WTC11 (cell line): Measurements from ENCODE around the gene GNA12. TPM values are rescaled to one million over a fixed set of nuclear protein-coding genes. Genes with fewer than 3 reads are reported as not detected.

Experiments
- ATAC-seq: fragments of 200-7000 bp; cut with Tn5 transposase; 2 replicates; pipeline ENCODE4 v1.10.0; 2021; ENCODE audit warnings: mild to moderate bottlenecking, moderate library complexity
- CTCF ChIA-PET: fragments of 300-600 bp; sonication (Branson Sonifier 250); formaldehyde crosslinking; loops from one replicate; lab custom pipeline; 2021; ENCODE audit warnings: antibody characterized with exemption; lab: Charles Lee
- POLR2A ChIA-PET: fragments of 350-600 bp; sonication (Branson Sonifier 250); formaldehyde crosslinking; loops from one replicate; lab custom pipeline; 2021; ENCODE audit warnings: antibody characterized with exemption; lab: Charles Lee
- DNase-seq: peaks from one replicate; pipeline ENCODE4 v3.0.0; 2021; ENCODE audit warnings: low spot score
- H3K27ac Mint-ChIP-seq: 2 replicates; pipeline ENCODE4 v1.8.0; 2021; ENCODE audit warnings: mixed read lengths
- H3K27me3 Mint-ChIP-seq: 2 replicates; pipeline ENCODE4 v1.8.0; 2021; ENCODE audit warnings: low read depth, mild to moderate bottlenecking, moderate library complexity, mixed read lengths
- H3K36me3 Mint-ChIP-seq: 2 replicates; pipeline ENCODE4 v1.8.0; 2021; ENCODE audit warnings: mixed read lengths
- H3K4me1 Mint-ChIP-seq: 2 replicates; pipeline ENCODE4 v1.8.0; 2022; ENCODE audit warnings: mixed read lengths
- H3K4me3 Mint-ChIP-seq: 2 replicates; pipeline ENCODE4 v1.8.0; 2021; ENCODE audit warnings: mild to moderate bottlenecking, moderate library complexity, mixed read lengths
- H3K9me3 Mint-ChIP-seq: 2 replicates; pipeline ENCODE4 v1.8.0; 2021; ENCODE audit warnings: mixed read lengths
- CBFB ChIP-seq: sonication (generic); formaldehyde crosslinking; IDR thresholded peaks from 2 replicates; pipeline ENCODE4 v1.8.1; 2022; ENCODE audit warnings: mild to moderate bottlenecking, low read depth, missing genetic modification reagents
- ESRRA ChIP-seq: sonication (generic); formaldehyde crosslinking; IDR thresholded peaks from 2 replicates; pipeline ENCODE4 v1.8.1; 2022; ENCODE audit warnings: mild to moderate bottlenecking, missing genetic modification reagents, borderline replicate concordance
- FOXK1 ChIP-seq: sonication (generic); formaldehyde crosslinking; IDR thresholded peaks from 2 replicates; pipeline ENCODE4 v1.8.0; 2022; ENCODE audit warnings: mild to moderate bottlenecking, moderate library complexity, missing genetic modification reagents
- GABPB1 ChIP-seq: sonication (generic); formaldehyde crosslinking; IDR thresholded peaks from 2 replicates; pipeline ENCODE4 v1.8.1; 2023; ENCODE audit warnings: mild to moderate bottlenecking, missing genetic modification reagents
- GTF2I ChIP-seq: fragments of 250-450 bp; sonication (Bioruptor Pico); conservative IDR thresholded peaks from 2 replicates; pipeline ENCODE4 v1.4.0; 2021; ENCODE audit warnings: mild to moderate bottlenecking
- NFE2L1 ChIP-seq: sonication (generic); formaldehyde crosslinking; IDR thresholded peaks from 2 replicates; pipeline ENCODE4 v1.8.1; 2023; ENCODE audit warnings: missing genetic modification reagents
- NR3C1 ChIP-seq: sonication (generic); formaldehyde crosslinking; conservative IDR thresholded peaks from 2 replicates; pipeline ENCODE4 v1.8.1; 2023; ENCODE audit warnings: low read depth, mild to moderate bottlenecking, missing genetic modification reagents
- SMAD4 ChIP-seq: sonication (generic); formaldehyde crosslinking; IDR thresholded peaks from 2 replicates; pipeline ENCODE4 v1.8.0; 2022; ENCODE audit warnings: mild to moderate bottlenecking, missing genetic modification reagents
- TP53 ChIP-seq: sonication (generic); formaldehyde crosslinking; IDR thresholded peaks from 2 replicates; pipeline ENCODE4 v1.8.1; 2023; ENCODE audit warnings: mild to moderate bottlenecking, missing genetic modification reagents
- ZMAT4 ChIP-seq: fragments of 250-450 bp; sonication (Bioruptor Pico); IDR thresholded peaks from 2 replicates; pipeline ENCODE4 v1.9.0; 2021; ENCODE audit warnings: mild to moderate bottlenecking
- ZNF121 ChIP-seq: sonication (generic); formaldehyde crosslinking; IDR thresholded peaks from 2 replicates; pipeline ENCODE4 v1.8.0; 2023; ENCODE audit warnings: missing genetic modification reagents
- total RNA-seq: library from RNA; stranded (reverse); gene quantifications from 3 replicates; pipeline ENCODE4 v1.2.3, GENCODE V29; 2021
- TF ChIP-seq, protein P1 (sequence below): fragments of 250-450 bp; sonication (Bioruptor Pico); IDR thresholded peaks from 2 replicates; pipeline ENCODE4 v1.9.0; 2021; ENCODE audit warnings: mild to moderate bottlenecking, borderline replicate concordance
- TF ChIP-seq, protein P2 (sequence below): sonication (generic); formaldehyde crosslinking; IDR thresholded peaks from 2 replicates; pipeline ENCODE4 v1.8.1; 2023; ENCODE audit warnings: mild to moderate bottlenecking, missing genetic modification reagents, borderline replicate concordance
- TF ChIP-seq, protein P3 (sequence below): fragments of 250-450 bp; sonication (Bioruptor Pico); conservative IDR thresholded peaks from 2 replicates; pipeline ENCODE4 v1.9.0; 2021; ENCODE audit warnings: mild to moderate bottlenecking

The GNA12 gene
- total RNA-seq, 1 experiment from 2014 or later, result 99.6 TPM

DNA sequence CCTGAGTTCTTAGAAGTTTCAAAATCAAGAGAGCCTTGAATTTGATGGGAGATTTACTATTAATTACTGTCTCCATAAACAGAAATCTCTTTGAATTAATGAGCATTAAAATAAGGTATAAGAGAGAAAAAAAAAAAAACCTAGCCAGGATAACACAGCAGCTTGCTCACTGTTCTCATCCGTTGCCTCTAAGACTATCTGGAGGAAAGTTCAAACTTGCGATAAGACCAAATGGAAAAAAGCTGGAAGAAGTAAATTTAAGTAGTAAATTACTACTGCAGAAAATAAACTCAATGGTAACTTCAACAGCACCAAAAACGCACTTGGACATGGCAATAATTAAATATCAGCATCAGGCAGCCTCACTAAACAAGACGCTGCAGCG is 36.7 kb downstream of the GNA12 start (continued):
- TF ChIP-seq ZMAT4 (CRISPR knock-in tag), result no peak
- no peak for TF ChIP-seq SMAD4
- TF ChIP-seq GTF2I (CRISPR knock-in tag), result no peak
- no peak for TF ChIP-seq ZNF121 (CRISPR knock-in tag)
- TF ChIP-seq NFE2L1 (CRISPR knock-in tag), result no peak
- TF ChIP-seq CBFB, result no peak
- TF ChIP-seq, protein P1, sequence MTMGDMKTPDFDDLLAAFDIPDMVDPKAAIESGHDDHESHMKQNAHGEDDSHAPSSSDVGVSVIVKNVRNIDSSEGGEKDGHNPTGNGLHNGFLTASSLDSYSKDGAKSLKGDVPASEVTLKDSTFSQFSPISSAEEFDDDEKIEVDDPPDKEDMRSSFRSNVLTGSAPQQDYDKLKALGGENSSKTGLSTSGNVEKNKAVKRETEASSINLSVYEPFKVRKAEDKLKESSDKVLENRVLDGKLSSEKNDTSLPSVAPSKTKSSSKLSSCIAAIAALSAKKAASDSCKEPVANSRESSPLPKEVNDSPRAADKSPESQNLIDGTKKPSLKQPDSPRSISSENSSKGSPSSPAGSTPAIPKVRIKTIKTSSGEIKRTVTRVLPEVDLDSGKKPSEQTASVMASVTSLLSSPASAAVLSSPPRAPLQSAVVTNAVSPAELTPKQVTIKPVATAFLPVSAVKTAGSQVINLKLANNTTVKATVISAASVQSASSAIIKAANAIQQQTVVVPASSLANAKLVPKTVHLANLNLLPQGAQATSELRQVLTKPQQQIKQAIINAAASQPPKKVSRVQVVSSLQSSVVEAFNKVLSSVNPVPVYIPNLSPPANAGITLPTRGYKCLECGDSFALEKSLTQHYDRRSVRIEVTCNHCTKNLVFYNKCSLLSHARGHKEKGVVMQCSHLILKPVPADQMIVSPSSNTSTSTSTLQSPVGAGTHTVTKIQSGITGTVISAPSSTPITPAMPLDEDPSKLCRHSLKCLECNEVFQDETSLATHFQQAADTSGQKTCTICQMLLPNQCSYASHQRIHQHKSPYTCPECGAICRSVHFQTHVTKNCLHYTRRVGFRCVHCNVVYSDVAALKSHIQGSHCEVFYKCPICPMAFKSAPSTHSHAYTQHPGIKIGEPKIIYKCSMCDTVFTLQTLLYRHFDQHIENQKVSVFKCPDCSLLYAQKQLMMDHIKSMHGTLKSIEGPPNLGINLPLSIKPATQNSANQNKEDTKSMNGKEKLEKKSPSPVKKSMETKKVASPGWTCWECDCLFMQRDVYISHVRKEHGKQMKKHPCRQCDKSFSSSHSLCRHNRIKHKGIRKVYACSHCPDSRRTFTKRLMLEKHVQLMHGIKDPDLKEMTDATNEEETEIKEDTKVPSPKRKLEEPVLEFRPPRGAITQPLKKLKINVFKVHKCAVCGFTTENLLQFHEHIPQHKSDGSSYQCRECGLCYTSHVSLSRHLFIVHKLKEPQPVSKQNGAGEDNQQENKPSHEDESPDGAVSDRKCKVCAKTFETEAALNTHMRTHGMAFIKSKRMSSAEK (CRISPR knock-in tag), result no peak

- Mint-ChIP-seq H3K4me1 (peaks cover 89% of the 10 kb centered on the region), H3K4me3 (no peak overlapping the region), H3K27me3 (no peaks in the 10 kb centered on the region), H3K36me3 (no peaks in the 10 kb centered on the region), H3K27ac (no peak overlapping the region), H3K9me3 (no peaks in the 10 kb centered on the region)
- TF ChIP-seq ESRRA (CRISPR knock-in tag) (no peak), TP53 (CRISPR knock-in tag) (no peak), NR3C1 (no peak), FOXK1 (no peak), GABPB1 (CRISPR knock-in tag) (no peak)
- TF ChIP-seq, protein P2, sequence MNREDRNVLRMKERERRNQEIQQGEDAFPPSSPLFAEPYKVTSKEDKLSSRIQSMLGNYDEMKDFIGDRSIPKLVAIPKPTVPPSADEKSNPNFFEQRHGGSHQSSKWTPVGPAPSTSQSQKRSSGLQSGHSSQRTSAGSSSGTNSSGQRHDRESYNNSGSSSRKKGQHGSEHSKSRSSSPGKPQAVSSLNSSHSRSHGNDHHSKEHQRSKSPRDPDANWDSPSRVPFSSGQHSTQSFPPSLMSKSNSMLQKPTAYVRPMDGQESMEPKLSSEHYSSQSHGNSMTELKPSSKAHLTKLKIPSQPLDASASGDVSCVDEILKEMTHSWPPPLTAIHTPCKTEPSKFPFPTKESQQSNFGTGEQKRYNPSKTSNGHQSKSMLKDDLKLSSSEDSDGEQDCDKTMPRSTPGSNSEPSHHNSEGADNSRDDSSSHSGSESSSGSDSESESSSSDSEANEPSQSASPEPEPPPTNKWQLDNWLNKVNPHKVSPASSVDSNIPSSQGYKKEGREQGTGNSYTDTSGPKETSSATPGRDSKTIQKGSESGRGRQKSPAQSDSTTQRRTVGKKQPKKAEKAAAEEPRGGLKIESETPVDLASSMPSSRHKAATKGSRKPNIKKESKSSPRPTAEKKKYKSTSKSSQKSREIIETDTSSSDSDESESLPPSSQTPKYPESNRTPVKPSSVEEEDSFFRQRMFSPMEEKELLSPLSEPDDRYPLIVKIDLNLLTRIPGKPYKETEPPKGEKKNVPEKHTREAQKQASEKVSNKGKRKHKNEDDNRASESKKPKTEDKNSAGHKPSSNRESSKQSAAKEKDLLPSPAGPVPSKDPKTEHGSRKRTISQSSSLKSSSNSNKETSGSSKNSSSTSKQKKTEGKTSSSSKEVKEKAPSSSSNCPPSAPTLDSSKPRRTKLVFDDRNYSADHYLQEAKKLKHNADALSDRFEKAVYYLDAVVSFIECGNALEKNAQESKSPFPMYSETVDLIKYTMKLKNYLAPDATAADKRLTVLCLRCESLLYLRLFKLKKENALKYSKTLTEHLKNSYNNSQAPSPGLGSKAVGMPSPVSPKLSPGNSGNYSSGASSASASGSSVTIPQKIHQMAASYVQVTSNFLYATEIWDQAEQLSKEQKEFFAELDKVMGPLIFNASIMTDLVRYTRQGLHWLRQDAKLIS (CRISPR knock-in tag), result no peak
- TF ChIP-seq, protein P3, sequence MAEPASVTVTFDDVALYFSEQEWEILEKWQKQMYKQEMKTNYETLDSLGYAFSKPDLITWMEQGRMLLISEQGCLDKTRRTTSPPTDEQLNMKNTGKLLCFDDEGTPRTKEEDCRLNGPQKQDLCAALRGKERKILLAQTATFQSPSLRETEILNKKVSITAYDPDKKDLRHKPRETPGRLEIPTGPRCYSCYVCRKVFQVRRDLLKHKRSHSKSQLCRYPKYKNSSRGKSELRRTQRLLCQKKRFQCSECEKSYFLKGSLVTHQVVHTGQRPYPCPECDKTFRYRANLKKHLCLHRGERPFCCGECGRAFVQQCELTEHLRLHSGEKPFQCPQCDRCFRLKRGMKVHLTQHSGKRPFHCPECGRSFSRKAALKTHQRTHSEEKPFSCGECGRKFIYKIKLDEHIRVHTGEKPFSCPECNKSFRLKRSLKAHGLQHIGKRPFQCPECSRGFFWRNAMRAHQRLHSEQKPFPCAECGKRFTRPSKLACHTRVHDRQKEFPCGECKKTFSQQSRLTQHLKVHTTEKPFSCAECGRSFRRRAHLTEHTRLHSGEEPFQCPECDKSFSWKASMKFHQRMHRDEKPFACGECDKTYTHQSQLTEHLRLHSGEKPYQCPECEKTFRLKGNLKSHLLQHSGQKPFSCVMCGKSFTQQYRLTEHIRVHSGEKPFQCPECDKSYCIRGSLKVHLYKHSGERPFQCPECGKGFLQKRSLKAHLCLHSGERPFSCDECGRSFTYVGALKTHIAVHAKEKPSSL (CRISPR knock-in tag), result no peak
- ChIA-PET CTCF (interaction anchor here (1.0 kb wide), 1 partner anchor 57 kb away, joined by 3 read pairs; no protein-coding TSS in a partner anchor), POLR2A (no interaction called here)
- DNase-seq (no peak), ATAC-seq (no peak)
Measured at GRCh38 chr7:2806571-2806970, 37.5 kb downstream of the GNA12 start.
